ENCODE measurements around the gene FAM83C.
A peak's percentile ranks its signal among the peaks of the same experiment; 100 is the strongest.

FAM83C gene

GRCh38 chr20:35326740-35327073, 34.5 kb upstream of the FAM83C start:
- DNase-seq (ENCODE audit: low read depth): no peak
- no peak overlapping the region for H3K4me3 ChIP-seq (ENCODE audit: low read depth, low read length)
- TF ChIP-seq CTCF (conservative IDR thresholded peaks at IDR 0.05; ENCODE audit: low read depth, low read length): no peak

- TF ChIP-seq CTCF (conservative IDR thresholded peaks at IDR 0.05; ENCODE audit: low read depth, low read length): no peak
- no peak for DNase-seq (ENCODE audit: low read depth)
- no peak overlapping the region for H3K4me3 ChIP-seq (ENCODE audit: low read depth, low read length)
These were observed 34.0 kb upstream of the FAM83C start for GRCh38 chr20:35326021-35326739.

GRCh38 chr20:35325401-35325800, 33.2 kb upstream of the FAM83C start:
- H3K4me3 ChIP-seq (ENCODE audit: low read depth, low read length): no peak overlapping the region
- TF ChIP-seq CTCF (conservative IDR thresholded peaks at IDR 0.05; ENCODE audit: low read depth, low read length): no peak
- no peak for DNase-seq (ENCODE audit: low read depth)

- no peak overlapping the region for H3K4me3 ChIP-seq (ENCODE audit: low read depth, low read length)
- DNase-seq (ENCODE audit: low read depth): peak; percentile 67
- no peak for TF ChIP-seq CTCF (conservative IDR thresholded peaks at IDR 0.05; ENCODE audit: low read depth, low read length)
These were observed 28.3 kb upstream of the FAM83C start for GRCh38 chr20:35320396-35321126.

- no peak for TF ChIP-seq CTCF (conservative IDR thresholded peaks at IDR 0.05; ENCODE audit: low read depth, low read length)
- peak; percentile 76 for DNase-seq (ENCODE audit: low read depth)
- no peak overlapping the region for H3K4me3 ChIP-seq (ENCODE audit: low read depth, low read length)
These were observed 27.6 kb upstream of the FAM83C start for GRCh38 chr20:35319871-35320197.

GRCh38 chr20:35319192-35319870, 27.1 kb upstream of the FAM83C start:
- H3K4me3 ChIP-seq (ENCODE audit: low read depth, low read length): no peak overlapping the region
- TF ChIP-seq CTCF (conservative IDR thresholded peaks at IDR 0.05; ENCODE audit: low read depth, low read length): no peak
- peak; percentile 62 for DNase-seq (ENCODE audit: low read depth)
